H1 (cell line): Measurements from ENCODE around the gene AKR1C2. TPM values are rescaled to one million over a fixed set of nuclear protein-coding genes. Genes with fewer than 3 reads are reported as not detected.
"Not testable (repeated sequence)": the region's sequence is repeated elsewhere in the genome, so short reads cannot be mapped to it uniquely, and the experiment has no call there.

ENCODE experiments used
- CTCF ChIA-PET: fragments of 300-600 bp; sonication (Branson Sonifier 250); formaldehyde crosslinking; loops from one replicate; lab custom pipeline; 2021; ENCODE audit not compliant: partially characterized antibody; lab: Charles Lee
- POLR2A ChIA-PET: fragments of 300-600 bp; sonication (Branson Sonifier 250); formaldehyde crosslinking; loops from one replicate; lab custom pipeline; 2021; ENCODE audit warnings: inconsistent platforms; ENCODE audit not compliant: partially characterized antibody; lab: Charles Lee
- DNase-seq, 2 experiments: peaks; one replicate each; pipeline versions ENCODE4 v3.0.0 to v3.0.0-alpha.2; 2010 to 2022; ENCODE audit warnings: low spot score in 2 of 2, low read depth in 1 of 2, mixed read lengths in 1 of 2
- FAIRE-seq: peaks from 2 replicates; lab custom pipeline; 2011; peaks lifted over from hg19 to GRCh38; lab: Jason Lieb, UNC
- H2AFZ ChIP-seq: 2 replicates; pipeline ENCODE4 v1.8.1; 2012; ENCODE audit warnings: low read length, inconsistent platforms
- H2AK5ac ChIP-seq: 2 replicates; pipeline ENCODE4 v1.6.1; 2013; ENCODE audit warnings: low read depth, low read length
- H2BK120ac ChIP-seq: replicated peaks from 2 replicates; pipeline ENCODE3; 2013; ENCODE audit warnings: low read depth, low read length, inconsistent platforms
- H2BK12ac ChIP-seq: 2 replicates; pipeline ENCODE4 v1.6.1; 2013; ENCODE audit warnings: low read depth, low read length
- H2BK15ac ChIP-seq: 2 replicates; pipeline ENCODE4 v1.6.1; 2013; ENCODE audit warnings: low read length
- H2BK20ac ChIP-seq: 2 replicates; pipeline ENCODE4 v1.6.1; 2013; ENCODE audit warnings: low read length
- H2BK5ac ChIP-seq: 2 replicates; pipeline ENCODE4 v1.6.1; 2013; ENCODE audit warnings: low read depth, low read length
- H3K14ac ChIP-seq: 2 replicates; pipeline ENCODE4 v1.6.1; 2013; ENCODE audit warnings: inconsistent platforms; ENCODE audit not compliant: insufficient read length
- H3K18ac ChIP-seq: 2 replicates; pipeline ENCODE4 v1.6.1; 2013; ENCODE audit warnings: low read length; ENCODE audit errors: extremely low read depth
- H3K23ac ChIP-seq: 2 replicates; pipeline ENCODE4 v1.6.1; 2013; ENCODE audit warnings: inconsistent platforms; ENCODE audit not compliant: insufficient read length
- H3K23me2 ChIP-seq: 2 replicates; pipeline ENCODE4 v1.6.1; 2013; ENCODE audit warnings: low read depth, low read length
- H3K27ac ChIP-seq: 2 replicates; pipeline ENCODE4 v1.6.1; 2011; ENCODE audit warnings: low read depth, low read length, inconsistent platforms
- H3K27me3 ChIP-seq, 4 experiments: replicated peaks in 1 of 4; 1 replicate in 1 of 4; 2 replicates in 3 of 4; pipeline versions ENCODE4 v1.6.1 to v1.8.1; 2011 to 2013; ENCODE audit warnings: low read length in 3 of 4, mild to moderate bottlenecking in 3 of 4, inconsistent platforms in 2 of 4, mixed read lengths in 2 of 4, moderate library complexity in 1 of 4; ENCODE audit not compliant: control insufficient read depth in 3 of 4, insufficient read depth in 3 of 4; ENCODE audit errors: extremely low read depth in 1 of 4
- H3K36me3 ChIP-seq, 4 experiments: 2 replicates each; pipeline versions ENCODE4 v1.6.1 to v1.8.1; 2011 to 2013; ENCODE audit warnings: mild to moderate bottlenecking in 4 of 4, low read length in 3 of 4, moderate library complexity in 2 of 4, control low read depth in 1 of 4, inconsistent platforms in 1 of 4; ENCODE audit not compliant: insufficient read depth in 4 of 4, control insufficient read depth in 2 of 4
- H3K4ac ChIP-seq: replicated peaks from 2 replicates; pipeline ENCODE3; 2013; ENCODE audit warnings: low read length, low read depth, mixed read lengths, inconsistent platforms; ENCODE audit not compliant: insufficient read length
- H3K4me1 ChIP-seq, 4 experiments: replicated peaks in 1 of 4; 1 replicate in 1 of 4; 2 replicates in 3 of 4; pipeline versions ENCODE4 v1.6.1 to v1.8.1; 2011 to 2013; ENCODE audit warnings: low read length in 3 of 4, inconsistent platforms in 2 of 4, mixed read lengths in 1 of 4; ENCODE audit not compliant: insufficient read depth in 4 of 4, control insufficient read depth in 3 of 4
- H3K4me2 ChIP-seq, 2 experiments: 2 replicates each; pipeline versions ENCODE4 v1.6.1 to v1.8.1; 2011 to 2013; ENCODE audit warnings: low read depth in 2 of 2, low read length in 2 of 2, control low read depth in 1 of 2, inconsistent platforms in 1 of 2, mild to moderate bottlenecking in 1 of 2; ENCODE audit not compliant: insufficient read depth in 1 of 2
- H3K4me3 ChIP-seq, 4 experiments: fragments of 200-600, 300-600 bp in 1 of 4; sonication (generic), shearing (Covaris generic), sonication (Bioruptor Twin) in 1 of 4; 2 replicates each; pipeline versions ENCODE4 v1.5.1 to v1.8.1; 2011 to 2016; ENCODE audit warnings: low read length in 4 of 4, low read depth in 3 of 4, control low read depth in 2 of 4, inconsistent platforms in 2 of 4, mild to moderate bottlenecking in 2 of 4, mixed read lengths in 1 of 4, moderate library complexity in 1 of 4; ENCODE audit not compliant: insufficient read depth in 2 of 4; ENCODE audit errors: extremely low read depth in 1 of 4
- H3K56ac ChIP-seq: replicated peaks from 2 replicates; pipeline ENCODE3; 2013; ENCODE audit warnings: low read depth, mild to moderate bottlenecking, mixed read lengths, low read length, inconsistent platforms; ENCODE audit not compliant: insufficient read length
- H3K79me1 ChIP-seq: 2 replicates; pipeline ENCODE4 v1.6.1; 2013; ENCODE audit warnings: low read depth, low read length, control low read depth
- H3K79me2 ChIP-seq, 2 experiments: 2 replicates each; pipeline versions ENCODE4 v1.6.1 to v1.8.1; 2012 to 2013; ENCODE audit warnings: low read length in 2 of 2, mild to moderate bottlenecking in 2 of 2, inconsistent platforms in 1 of 2; ENCODE audit not compliant: insufficient read depth in 2 of 2, control insufficient read depth in 1 of 2
- H3K9ac ChIP-seq, 4 experiments: replicated peaks in 1 of 4; 1 replicate in 1 of 4; 2 replicates in 3 of 4; pipeline versions ENCODE4 v1.6.1 to v1.8.1; 2011 to 2013; ENCODE audit warnings: low read depth in 3 of 4, low read length in 3 of 4, control low read depth in 2 of 4, mild to moderate bottlenecking in 2 of 4, moderate library complexity in 2 of 4, inconsistent platforms in 1 of 4; ENCODE audit errors: extremely low read depth in 1 of 4
- H3K9me3 ChIP-seq, 2 experiments: 2 replicates each; pipeline versions ENCODE4 v1.6.1 to v1.8.1; 2012 to 2013; ENCODE audit warnings: mild to moderate bottlenecking in 2 of 2, moderate library complexity in 2 of 2, control low read depth in 1 of 2, inconsistent platforms in 1 of 2, low read depth in 1 of 2, low read length in 1 of 2, mixed read lengths in 1 of 2; ENCODE audit not compliant: insufficient read depth in 2 of 2
- H4K20me1 ChIP-seq, 2 experiments: replicated peaks in 1 of 2; 2 replicates each; pipeline versions ENCODE3 to v1.8.1; 2011 to 2013; ENCODE audit warnings: inconsistent platforms in 2 of 2, low read length in 2 of 2, mild to moderate bottlenecking in 1 of 2; ENCODE audit not compliant: insufficient read depth in 2 of 2, control insufficient read depth in 1 of 2
- H4K5ac ChIP-seq: 2 replicates; pipeline ENCODE4 v1.6.1; 2013; ENCODE audit warnings: low read length, low read depth, mixed read lengths, inconsistent platforms; ENCODE audit not compliant: insufficient read length
- H4K8ac ChIP-seq: 2 replicates; pipeline ENCODE4 v1.8.0; 2013; ENCODE audit warnings: mild to moderate bottlenecking, moderate library complexity, low read length, inconsistent platforms; ENCODE audit not compliant: insufficient read depth; ENCODE audit errors: extremely low read depth
- H4K91ac ChIP-seq: replicated peaks from 2 replicates; pipeline ENCODE3; 2013; ENCODE audit warnings: low read length, mixed read lengths, inconsistent platforms; ENCODE audit not compliant: insufficient read length
- WGBS, 2 experiments: shearing (Covaris generic) in 1 of 2; methylation state at CpG; one replicate each; pipeline versions ENCODE4 v1.1.6 to v1.1.7; 2013 to 2015; ENCODE audit warnings: low lambda C conversion rate in 2 of 2, mixed read lengths in 2 of 2, inconsistent platforms in 1 of 2, low coverage in 1 of 2, missing lambda C conversion rate in 1 of 2; ENCODE audit not compliant: insufficient replicate concordance in 2 of 2, insufficient coverage in 1 of 2, insufficient read length in 1 of 2; ENCODE audit errors: extremely low coverage in 1 of 2, missing lambda C conversion rate in 1 of 2; 5-methylcytosine and 5-hydroxymethylcytosine counted together
- polyA plus RNA-seq, 7 experiments: library from polyadenylated mRNA; depleted of rRNA in 3 of 7; stranded (reverse) in 5 of 7; unstranded in 2 of 7; fragments of >200 nt in 5 of 7; fragments of 200-250 nt in 2 of 7; gene quantifications; 1 replicate in 5 of 7; 2 replicates in 1 of 7; 4 replicates in 1 of 7; pipeline versions ENCODE4 v1.2.1 to v1.2.3, GENCODE V29; 2011 to 2013; ENCODE audit warnings: missing spikeins in 2 of 7, mixed read lengths in 2 of 7
- total RNA-seq: library from RNA; stranded (reverse); fragmentation: NEBNext Ultra II Directional; extraction: Animal tissue kit (Norgen Biotek cat#: 25700); gene quantifications from 2 replicates; pipeline ENCODE4 v1.2.1, GENCODE V29; 2021

Gene AKR1C2
- total and polyA plus RNA-seq, 2 of the 8 experiments (the other 6 are each of a cell fraction or from before 2014, with no cell fraction given): 0.77 to 1.2 TPM

GRCh38 chr10:5011392-5011791, 7.7 kb upstream of the AKR1C2 start:
- H3K4me3 ChIP-seq, H3K4ac ChIP-seq, H3K14ac ChIP-seq, H2BK5ac ChIP-seq, H3K23me2 ChIP-seq, POLR2A ChIA-PET, H4K5ac ChIP-seq, H3K9me3 ChIP-seq, H3K27ac ChIP-seq, H2BK12ac ChIP-seq, H4K91ac ChIP-seq, FAIRE-seq, H3K9ac ChIP-seq, H2BK20ac ChIP-seq, H4K20me1 ChIP-seq, H2AFZ ChIP-seq, H3K79me1 ChIP-seq, H3K4me1 ChIP-seq, H3K18ac ChIP-seq, H3K4me2 ChIP-seq, H4K8ac ChIP-seq, H2AK5ac ChIP-seq, H3K79me2 ChIP-seq, H3K56ac ChIP-seq, H3K27me3 ChIP-seq, DNase-seq, H2BK120ac ChIP-seq, H2BK15ac ChIP-seq, H3K36me3 ChIP-seq, H3K23ac ChIP-seq: not testable (repeated sequence)
- CTCF ChIA-PET: interaction anchor here (0.7 kb wide), 1 partner anchor 162 kb away, joined by 3 read pairs; no protein-coding TSS in a partner anchor
- 84% methylated on average over 2 of the region's 2 CpGs; no CpG with 5 or more reads in 1 of the 2 experiments for WGBS, 2 experiments

GRCh38 chr10:5010043-5010442, 6.4 kb upstream of the AKR1C2 start:
- H3K4me2 ChIP-seq, H2AK5ac ChIP-seq, H2BK20ac ChIP-seq, H3K23ac ChIP-seq, H3K14ac ChIP-seq, H4K5ac ChIP-seq, H2BK12ac ChIP-seq, H2BK15ac ChIP-seq, H3K23me2 ChIP-seq, H3K9ac ChIP-seq, FAIRE-seq, H3K4me3 ChIP-seq, H3K27ac ChIP-seq, H4K8ac ChIP-seq, H3K56ac ChIP-seq, H3K9me3 ChIP-seq, H2BK5ac ChIP-seq, H3K4ac ChIP-seq, H4K91ac ChIP-seq, H3K18ac ChIP-seq, H3K27me3 ChIP-seq, H2BK120ac ChIP-seq, POLR2A ChIA-PET, H3K4me1 ChIP-seq, H3K36me3 ChIP-seq, H4K20me1 ChIP-seq, DNase-seq, H3K79me1 ChIP-seq, H2AFZ ChIP-seq, H3K79me2 ChIP-seq: not testable (repeated sequence)
- CTCF ChIA-PET: interaction anchor here (0.7 to 1.2 kb wide), 3 partner anchors 10 to 159 kb away, joined by 3 to 4 read pairs (median 4); no protein-coding TSS in a partner anchor
- WGBS, 2 experiments: 58% methylated on average over 4 of the region's 7 CpGs; no CpG with 5 or more reads in 1 of the 2 experiments
